PC-9 (cell line): Measurements from ENCODE around the gene BMF. TPM values are rescaled to one million over a fixed set of nuclear protein-coding genes. Genes with fewer than 3 reads are reported as not detected.

Experiments used
- BruUV-seq: library from RNA; stranded (reverse); fragments of 400-500 nt; replicated peaks from 2 replicates; lab custom pipeline; 2021; lab: Mats Ljungman, UMichigan
- CTCF ChIA-PET: fragments of 300-600 bp; sonication (Branson Sonifier 250); formaldehyde crosslinking; loops from one replicate; lab custom pipeline; 2022; ENCODE audit warnings: antibody characterized with exemption; lab: Charles Lee
- POLR2A ChIA-PET: fragments of 300-600 bp; sonication (Branson Sonifier 250); formaldehyde crosslinking; loops from one replicate; lab custom pipeline; 2022; ENCODE audit warnings: antibody characterized with exemption; ENCODE audit not compliant: unreplicated experiment; lab: Charles Lee
- DNase-seq, 2 experiments: peaks; one replicate each; pipeline versions ENCODE4 v3.0.0 to v3.0.0-alpha.2; 2015 to 2022; ENCODE audit warnings: mixed read lengths in 1 of 2
- H2AFZ ChIP-seq: fragments of 200-600 bp; sonication (generic); 2 replicates; pipeline ENCODE4 v1.8.1; 2017; ENCODE audit warnings: antibody characterized with exemption
- H3F3A ChIP-seq: fragments of 200-600 bp; sonication (generic); 2 replicates; pipeline ENCODE4 v1.8.1; 2017; ENCODE audit warnings: antibody characterized with exemption, mild to moderate bottlenecking, low read depth; ENCODE audit not compliant: insufficient read depth
- H3K27ac ChIP-seq: fragments of 200-600 bp; sonication (generic); 2 replicates; pipeline ENCODE4 v1.6.1; 2016; ENCODE audit warnings: mixed run types
- H3K27me3 ChIP-seq: fragments of 200-600 bp; sonication (generic); 2 replicates; pipeline ENCODE4 v1.6.1; 2016; ENCODE audit warnings: low read depth, mixed run types; ENCODE audit not compliant: insufficient read depth
- H3K36me3 ChIP-seq: fragments of 200-600 bp; sonication (generic); 2 replicates; pipeline ENCODE4 v1.6.1; 2016; ENCODE audit warnings: low read depth, mixed run types
- H3K4me1 ChIP-seq: fragments of 200-600 bp; sonication (generic); replicated peaks from 2 replicates; pipeline ENCODE4 v1.6.1; 2016; ENCODE audit warnings: mixed run types; ENCODE audit not compliant: insufficient read depth
- H3K4me2 ChIP-seq: fragments of 200-600 bp; sonication (generic); 2 replicates; pipeline ENCODE4 v1.6.1; 2017; ENCODE audit warnings: mixed run types
- H3K4me3 ChIP-seq: fragments of 200-600 bp; sonication (generic); 2 replicates; pipeline ENCODE4 v1.6.1; 2016; ENCODE audit warnings: mixed run types
- H3K79me2 ChIP-seq: fragments of 200-600 bp; sonication (generic); 2 replicates; pipeline ENCODE4 v1.6.1; 2017; ENCODE audit warnings: low read depth, mixed run types
- H3K9me2 ChIP-seq: fragments of 200-600 bp; sonication (generic); 2 replicates; pipeline ENCODE4 v1.8.1; 2017; ENCODE audit warnings: mild to moderate bottlenecking; ENCODE audit not compliant: insufficient read depth
- H3K9me3 ChIP-seq: fragments of 200-600 bp; sonication (generic); 2 replicates; pipeline ENCODE4 v1.8.1; 2016; ENCODE audit warnings: low read depth; ENCODE audit not compliant: insufficient read depth
- H4K20me1 ChIP-seq: fragments of 200-600 bp; sonication (generic); 2 replicates; pipeline ENCODE4 v1.8.1; 2017; ENCODE audit not compliant: insufficient read depth
- EZH2 ChIP-seq: fragments of 200-600 bp; sonication (generic); IDR thresholded peaks from 2 replicates; pipeline ENCODE4 v1.8.0; 2017; ENCODE audit warnings: antibody characterized with exemption, low read depth
- intact Hi-C: fragments of 100-400 bp; cut with micrococcal nuclease; formaldehyde crosslinking; loops from one replicate; pipeline ENCODE4 v1.10.0; 2022; ENCODE audit not compliant: unreplicated experiment
- total RNA-seq: library from RNA; stranded (reverse); gene quantifications from 2 replicates; pipeline ENCODE4 v1.2.3, GENCODE V29; 2021
- TF ChIP-seq, protein P1 (sequence below): fragments of 200-600 bp; sonication (generic); conservative IDR thresholded peaks from 2 replicates; pipeline ENCODE4 v1.6.1; 2017; ENCODE audit warnings: mixed run types, antibody characterized with exemption, mild to moderate bottlenecking, moderate library complexity

BMF gene
- total RNA-seq, 1 experiment from 2014 or later, result 11.0 TPM

DNA sequence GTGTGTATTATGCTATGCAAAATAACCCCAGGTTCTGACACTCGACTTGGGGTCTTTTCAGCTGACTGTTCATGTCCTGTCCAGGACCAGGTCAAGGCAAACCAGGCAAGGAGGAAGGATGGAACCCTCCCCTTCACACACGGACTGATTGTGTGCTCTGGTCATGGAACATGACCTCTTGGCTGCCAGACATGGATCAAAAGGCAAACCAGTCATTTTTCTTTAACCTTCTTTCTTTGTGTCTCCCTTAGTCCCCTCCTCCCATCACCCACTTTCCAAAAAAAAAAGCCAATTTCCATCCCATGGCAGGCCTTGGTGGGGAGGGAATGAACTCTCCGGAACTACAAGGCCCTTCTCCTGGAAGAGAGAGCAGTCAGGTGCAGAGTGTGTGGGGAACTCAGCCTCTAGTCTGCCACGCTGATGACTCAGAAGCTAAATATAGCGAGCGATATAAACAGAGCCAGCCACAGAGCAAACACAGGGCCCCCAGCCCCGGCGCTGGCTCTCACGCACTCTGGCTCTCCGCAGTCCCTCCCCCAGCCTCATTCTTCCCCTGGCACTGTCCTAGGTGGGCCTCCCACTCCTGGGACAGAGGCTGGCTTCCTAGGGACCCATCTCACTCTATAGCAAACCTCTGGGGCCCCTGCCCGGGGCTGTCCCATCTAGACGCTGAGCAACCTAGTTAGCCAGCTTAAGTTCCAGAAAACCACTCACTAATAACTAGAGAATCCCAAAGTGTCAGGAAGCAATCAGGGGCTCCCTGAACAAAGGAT, 10.0 kb downstream of the BMF start:
- Histone ChIP-seq H3F3A (peaks cover 32% of the 10 kb centered on the region), H3K27ac (peak overlapping the region; percentile 73), H3K9me2 (no peaks in the 10 kb centered on the region), H3K4me2 (peak overlapping the region; percentile 77), H3K9me3 (no peaks in the 10 kb centered on the region), H4K20me1 (no peaks in the 10 kb centered on the region), H3K4me3 (peak overlapping the region; percentile 36; the same call in 1 of the 2 replicates), H3K27me3 (no peaks in the 10 kb centered on the region), H3K79me2 (no peaks in the 10 kb centered on the region), H2AFZ (0 out of 2 replicates have a peak overlapping the region, but pooled peaks have one; percentile 63), H3K4me1 (peaks cover 67% of the 10 kb centered on the region), H3K36me3 (no peaks in the 10 kb centered on the region)
- BruUV-seq, result TSS peak; percentile 57
- intact Hi-C loops, result no loop called here
- ChIA-PET POLR2A (interaction anchor here (0.5 to 0.8 kb wide), 4 partner anchors 8 to 30 kb away, joined by 3 to 5 read pairs (median 3); no protein-coding TSS in a partner anchor), CTCF (interaction anchor here (0.9 kb wide), 1 partner anchor 9 kb away, joined by 3 read pairs; no protein-coding TSS in a partner anchor)
- peak in 1 of 2 experiments; percentile 73 for DNase-seq
- TF ChIP-seq EZH2, result no peak
- TF ChIP-seq, protein P1, sequence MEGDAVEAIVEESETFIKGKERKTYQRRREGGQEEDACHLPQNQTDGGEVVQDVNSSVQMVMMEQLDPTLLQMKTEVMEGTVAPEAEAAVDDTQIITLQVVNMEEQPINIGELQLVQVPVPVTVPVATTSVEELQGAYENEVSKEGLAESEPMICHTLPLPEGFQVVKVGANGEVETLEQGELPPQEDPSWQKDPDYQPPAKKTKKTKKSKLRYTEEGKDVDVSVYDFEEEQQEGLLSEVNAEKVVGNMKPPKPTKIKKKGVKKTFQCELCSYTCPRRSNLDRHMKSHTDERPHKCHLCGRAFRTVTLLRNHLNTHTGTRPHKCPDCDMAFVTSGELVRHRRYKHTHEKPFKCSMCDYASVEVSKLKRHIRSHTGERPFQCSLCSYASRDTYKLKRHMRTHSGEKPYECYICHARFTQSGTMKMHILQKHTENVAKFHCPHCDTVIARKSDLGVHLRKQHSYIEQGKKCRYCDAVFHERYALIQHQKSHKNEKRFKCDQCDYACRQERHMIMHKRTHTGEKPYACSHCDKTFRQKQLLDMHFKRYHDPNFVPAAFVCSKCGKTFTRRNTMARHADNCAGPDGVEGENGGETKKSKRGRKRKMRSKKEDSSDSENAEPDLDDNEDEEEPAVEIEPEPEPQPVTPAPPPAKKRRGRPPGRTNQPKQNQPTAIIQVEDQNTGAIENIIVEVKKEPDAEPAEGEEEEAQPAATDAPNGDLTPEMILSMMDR, result no peak

DNA sequence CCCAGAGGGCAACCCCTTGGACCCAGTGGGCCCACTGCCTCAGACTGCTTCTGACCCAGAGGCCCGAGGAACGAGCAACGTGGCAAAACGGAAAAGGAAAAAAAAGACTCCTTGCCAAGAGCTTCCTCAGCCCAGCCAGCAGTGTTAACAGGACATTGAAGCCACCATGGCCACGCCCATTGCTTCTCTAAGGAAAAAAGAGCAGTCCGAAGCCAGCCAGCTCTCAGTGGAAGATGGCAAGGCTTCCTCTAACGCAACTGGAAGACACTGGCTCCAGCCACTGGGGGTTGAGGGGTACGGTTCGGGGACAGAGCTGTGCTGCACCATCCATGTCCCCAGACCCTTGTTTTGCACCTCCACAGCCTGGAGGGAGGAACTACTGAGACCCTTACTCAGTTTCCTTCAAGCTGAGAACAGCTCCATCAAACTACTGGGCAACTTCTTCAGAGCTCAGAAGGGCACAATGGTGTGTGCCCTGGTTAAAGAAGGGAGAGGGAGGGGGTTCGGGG, 10.7 kb downstream of the BMF start:
- H3K4me3 ChIP-seq, result no peak overlapping the region
- no peak for DNase-seq
- no peaks in the 10 kb centered on the region for H3K36me3 ChIP-seq
- H3K9me2 ChIP-seq, result no peaks in the 10 kb centered on the region
- H3K9me3 ChIP-seq, result no peaks in the 10 kb centered on the region
- H3K4me2 ChIP-seq, result peak overlapping the region; percentile 77
- TF ChIP-seq, protein P1, result no peak
- no peak for TF ChIP-seq EZH2
- intact Hi-C loops, result no loop called here
- H3K27ac ChIP-seq, result peak overlapping the region; percentile 73
- peaks cover 69% of the 10 kb centered on the region for H3K4me1 ChIP-seq
- ChIA-PET CTCF (interaction anchor here (0.9 kb wide), 1 partner anchor 9 kb away, joined by 3 read pairs; no protein-coding TSS in a partner anchor), POLR2A (interaction anchor here (0.6 to 0.8 kb wide), 3 partner anchors 16 to 156 kb away, joined by 3 read pairs; no protein-coding TSS in a partner anchor)
- peaks cover 33% of the 10 kb centered on the region for H3F3A ChIP-seq
- no peaks in the 10 kb centered on the region for H3K79me2 ChIP-seq
- BruUV-seq, result no TSS peak
- no peak overlapping the region for H2AFZ ChIP-seq
- H3K27me3 ChIP-seq, result no peaks in the 10 kb centered on the region
- H4K20me1 ChIP-seq, result no peaks in the 10 kb centered on the region

DNA sequence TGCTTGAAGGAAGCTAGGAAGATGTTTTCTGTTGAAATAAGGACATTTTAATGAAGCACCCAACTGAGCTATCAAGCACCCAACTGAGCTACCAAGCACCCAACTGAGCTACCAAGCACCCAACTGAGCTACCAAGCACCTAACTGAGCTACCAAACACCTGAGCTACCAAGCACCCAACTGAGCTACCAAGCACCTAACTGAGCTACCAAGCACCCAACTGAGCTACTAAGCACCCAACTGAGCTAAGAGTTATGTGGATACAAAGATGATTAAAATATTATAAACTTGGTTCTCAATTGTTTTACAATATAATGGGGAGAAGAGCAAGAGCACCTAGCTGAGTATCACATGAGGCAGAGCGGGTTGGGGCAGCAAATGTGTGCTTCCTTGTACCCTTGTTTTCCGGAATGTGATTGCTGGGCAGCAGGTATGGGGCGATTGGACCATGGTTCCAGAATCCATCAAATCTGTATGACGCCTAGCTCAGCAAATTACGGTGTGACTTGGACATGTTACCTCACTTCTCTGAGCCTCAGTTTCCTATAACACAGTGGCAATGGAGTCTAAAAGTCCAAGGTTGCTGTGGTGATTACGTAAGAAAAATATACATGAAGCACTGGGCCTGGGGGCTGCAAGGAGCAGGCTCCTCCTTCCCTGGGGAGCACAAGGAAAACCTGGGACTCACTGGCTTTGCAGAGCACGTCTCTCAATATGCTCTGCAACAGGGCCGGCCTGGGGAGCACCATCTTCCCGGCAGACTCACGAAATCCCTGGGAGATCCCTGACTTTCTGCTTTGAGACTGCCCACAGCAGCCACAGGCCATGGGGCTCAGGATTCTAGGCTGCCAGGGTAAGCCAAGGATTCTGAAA, 11.3 kb downstream of the BMF start:
- Histone ChIP-seq H3K36me3 (no peaks in the 10 kb centered on the region), H3K79me2 (no peaks in the 10 kb centered on the region), H3K4me2 (no peak overlapping the region), H3K27ac (no peak overlapping the region), H3K4me1 (peaks cover 69% of the 10 kb centered on the region), H3K9me2 (no peaks in the 10 kb centered on the region), H2AFZ (no peak overlapping the region), H3K9me3 (no peaks in the 10 kb centered on the region), H3K27me3 (no peaks in the 10 kb centered on the region), H4K20me1 (no peaks in the 10 kb centered on the region), H3F3A (peaks cover 28% of the 10 kb centered on the region; the same call in 1 of the 2 replicates), H3K4me3 (no peak overlapping the region)
- DNase-seq, result no peak
- ChIA-PET POLR2A (interaction anchor here (0.6 kb wide), 1 partner anchor 155 kb away, joined by 3 read pairs; no protein-coding TSS in a partner anchor), CTCF (interaction anchor here (0.6 to 0.9 kb wide), 2 partner anchors 10 to 40 kb away, joined by 3 read pairs; no protein-coding TSS in a partner anchor)
- intact Hi-C loops, result no loop called here
- TF ChIP-seq, protein P1, result no peak
- no peak for TF ChIP-seq EZH2
- no TSS peak for BruUV-seq
